ENCODE measurements around the gene MSI2.

GRCh38 chr17:57302690-57303465 lies 46.6 kb downstream of the MSI2 start:
- TF ChIP-seq ZNF274 (IDR thresholded peaks at IDR 0.05; ENCODE audit: low read depth, low read length) (no peak), SUZ12 (IDR thresholded peaks at IDR 0.05; ENCODE audit: extremely low read depth, insufficient read depth, insufficient read length) (no peak)
